GM15510 (cell line): ENCODE measurements around the gene AFDN.
A peak's percentile ranks its signal among the peaks of the same experiment; 100 is the strongest.

Experiments
- POLR2A ChIP-seq: IDR thresholded peaks from 3 replicates; pipeline ENCODE4 v1.6.1; 2011; ENCODE audit warnings: borderline replicate concordance; ENCODE audit not compliant: insufficient read length; ENCODE audit errors: extremely low read depth

Gene AFDN, protein sequence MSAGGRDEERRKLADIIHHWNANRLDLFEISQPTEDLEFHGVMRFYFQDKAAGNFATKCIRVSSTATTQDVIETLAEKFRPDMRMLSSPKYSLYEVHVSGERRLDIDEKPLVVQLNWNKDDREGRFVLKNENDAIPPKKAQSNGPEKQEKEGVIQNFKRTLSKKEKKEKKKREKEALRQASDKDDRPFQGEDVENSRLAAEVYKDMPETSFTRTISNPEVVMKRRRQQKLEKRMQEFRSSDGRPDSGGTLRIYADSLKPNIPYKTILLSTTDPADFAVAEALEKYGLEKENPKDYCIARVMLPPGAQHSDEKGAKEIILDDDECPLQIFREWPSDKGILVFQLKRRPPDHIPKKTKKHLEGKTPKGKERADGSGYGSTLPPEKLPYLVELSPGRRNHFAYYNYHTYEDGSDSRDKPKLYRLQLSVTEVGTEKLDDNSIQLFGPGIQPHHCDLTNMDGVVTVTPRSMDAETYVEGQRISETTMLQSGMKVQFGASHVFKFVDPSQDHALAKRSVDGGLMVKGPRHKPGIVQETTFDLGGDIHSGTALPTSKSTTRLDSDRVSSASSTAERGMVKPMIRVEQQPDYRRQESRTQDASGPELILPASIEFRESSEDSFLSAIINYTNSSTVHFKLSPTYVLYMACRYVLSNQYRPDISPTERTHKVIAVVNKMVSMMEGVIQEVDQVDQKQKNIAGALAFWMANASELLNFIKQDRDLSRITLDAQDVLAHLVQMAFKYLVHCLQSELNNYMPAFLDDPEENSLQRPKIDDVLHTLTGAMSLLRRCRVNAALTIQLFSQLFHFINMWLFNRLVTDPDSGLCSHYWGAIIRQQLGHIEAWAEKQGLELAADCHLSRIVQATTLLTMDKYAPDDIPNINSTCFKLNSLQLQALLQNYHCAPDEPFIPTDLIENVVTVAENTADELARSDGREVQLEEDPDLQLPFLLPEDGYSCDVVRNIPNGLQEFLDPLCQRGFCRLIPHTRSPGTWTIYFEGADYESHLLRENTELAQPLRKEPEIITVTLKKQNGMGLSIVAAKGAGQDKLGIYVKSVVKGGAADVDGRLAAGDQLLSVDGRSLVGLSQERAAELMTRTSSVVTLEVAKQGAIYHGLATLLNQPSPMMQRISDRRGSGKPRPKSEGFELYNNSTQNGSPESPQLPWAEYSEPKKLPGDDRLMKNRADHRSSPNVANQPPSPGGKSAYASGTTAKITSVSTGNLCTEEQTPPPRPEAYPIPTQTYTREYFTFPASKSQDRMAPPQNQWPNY (N-terminal part only)

DNA sequence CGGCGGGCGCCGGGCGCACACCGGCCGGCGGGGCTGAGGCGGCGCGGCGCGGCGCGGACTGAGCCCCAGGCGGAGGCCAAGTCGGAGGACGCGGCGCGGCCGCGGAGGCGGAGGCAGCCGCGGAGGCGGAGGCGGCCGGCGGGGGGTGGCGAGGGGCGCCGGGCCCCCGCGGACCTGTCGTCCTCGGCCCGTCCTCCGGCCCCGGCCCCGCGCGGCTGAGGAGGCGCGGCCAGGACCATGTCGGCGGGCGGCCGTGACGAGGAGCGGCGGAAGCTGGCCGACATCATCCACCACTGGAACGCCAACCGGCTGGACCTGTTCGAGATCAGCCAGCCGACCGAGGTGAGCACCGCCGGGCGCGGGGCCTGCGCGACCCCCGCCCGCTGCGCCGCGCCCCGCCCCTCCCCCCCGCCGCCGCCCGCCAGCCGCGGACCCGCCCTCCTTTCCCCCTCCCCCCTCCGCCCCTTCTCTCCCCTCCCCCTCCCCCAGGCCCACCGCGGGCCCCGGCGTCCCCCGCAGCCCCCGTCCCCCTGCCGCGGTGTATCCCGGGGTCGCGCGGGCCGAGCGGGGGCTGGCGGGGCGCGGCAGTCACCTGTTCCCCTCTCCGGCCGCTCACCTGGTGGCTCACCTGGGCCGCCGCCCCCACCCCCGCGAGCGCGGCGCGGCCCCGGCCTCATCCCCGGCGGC is at the start of gene AFDN:
AFDN (plus strand) TSS at position 16 of the 687 bp plus-strand sequence; CDS start at position 238, 222 bp downstream.
- peak; percentile 49 for TF ChIP-seq POLR2A

DNA sequence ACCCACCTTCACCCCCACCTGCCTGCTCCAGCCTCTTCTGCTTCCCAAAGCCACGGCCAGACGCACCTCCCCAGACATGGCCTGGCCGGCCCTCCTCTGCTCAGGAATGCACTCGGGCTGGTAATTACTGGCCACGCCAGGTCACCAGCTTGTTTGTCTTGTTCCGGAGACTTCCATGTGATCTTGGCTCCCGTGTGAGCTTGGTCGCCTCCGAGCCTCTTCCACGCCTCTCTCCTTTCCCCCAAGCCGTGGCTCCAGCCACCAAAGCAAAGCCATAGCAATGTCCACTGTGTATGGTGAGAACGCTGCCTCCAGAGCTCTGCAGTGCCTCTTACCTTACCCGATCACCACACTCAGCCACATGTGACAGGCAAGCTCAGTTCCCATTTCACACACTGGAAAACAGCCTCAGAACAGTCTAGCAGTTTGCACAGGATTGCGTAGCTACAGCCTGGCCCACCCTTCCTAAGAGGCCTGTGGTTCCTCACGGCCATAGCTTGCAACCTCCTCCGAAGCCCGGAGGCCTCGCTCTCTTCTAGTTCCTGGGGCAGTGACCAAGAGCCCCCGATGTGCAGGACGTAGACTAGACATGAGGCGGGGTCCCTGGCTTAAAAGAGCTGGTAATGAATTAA is 48.1 kb upstream of the AFDN start:
- TF ChIP-seq POLR2A = no peak

DNA sequence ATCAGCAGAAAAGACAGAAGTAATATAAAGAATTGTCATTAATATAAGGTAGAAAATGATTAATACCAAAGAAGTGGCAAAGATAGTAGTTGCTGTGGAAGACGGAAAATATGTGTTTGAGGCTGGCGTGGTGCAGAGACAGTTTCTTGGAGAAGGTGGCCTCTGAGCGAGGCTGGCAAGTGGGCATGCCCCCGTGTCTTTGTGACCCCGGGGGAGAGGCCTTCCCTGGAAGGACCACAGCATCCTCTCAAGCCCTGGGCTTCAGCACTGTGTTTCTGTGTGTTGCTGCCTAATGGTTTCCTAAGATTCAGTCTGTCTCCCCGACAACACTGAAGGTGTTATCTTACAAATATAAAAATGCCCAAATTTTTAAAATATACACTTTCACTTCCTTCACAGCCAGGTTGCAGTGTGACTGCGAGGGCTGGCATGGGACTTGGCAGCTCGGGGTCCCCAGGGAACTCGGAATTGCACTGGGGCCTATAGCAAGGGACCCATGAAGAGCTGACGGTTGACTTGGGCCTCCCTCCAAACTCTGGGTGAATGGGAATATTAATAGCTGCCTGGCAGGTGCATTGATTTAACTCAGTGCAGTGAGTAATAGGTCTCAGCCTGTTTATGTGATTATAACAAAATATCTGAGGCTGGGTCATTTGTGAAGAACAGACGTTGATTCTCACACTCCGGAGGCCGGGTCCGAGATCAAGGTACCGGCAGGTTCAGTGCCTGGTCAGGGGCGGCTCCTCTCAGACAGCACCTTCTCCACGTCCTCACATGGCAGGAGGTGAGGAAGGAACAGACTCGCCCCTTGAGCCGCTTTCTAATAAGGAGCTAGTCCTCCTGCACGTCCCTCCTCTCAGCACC is 47.4 kb upstream of the AFDN start:
- no peak for TF ChIP-seq POLR2A

DNA sequence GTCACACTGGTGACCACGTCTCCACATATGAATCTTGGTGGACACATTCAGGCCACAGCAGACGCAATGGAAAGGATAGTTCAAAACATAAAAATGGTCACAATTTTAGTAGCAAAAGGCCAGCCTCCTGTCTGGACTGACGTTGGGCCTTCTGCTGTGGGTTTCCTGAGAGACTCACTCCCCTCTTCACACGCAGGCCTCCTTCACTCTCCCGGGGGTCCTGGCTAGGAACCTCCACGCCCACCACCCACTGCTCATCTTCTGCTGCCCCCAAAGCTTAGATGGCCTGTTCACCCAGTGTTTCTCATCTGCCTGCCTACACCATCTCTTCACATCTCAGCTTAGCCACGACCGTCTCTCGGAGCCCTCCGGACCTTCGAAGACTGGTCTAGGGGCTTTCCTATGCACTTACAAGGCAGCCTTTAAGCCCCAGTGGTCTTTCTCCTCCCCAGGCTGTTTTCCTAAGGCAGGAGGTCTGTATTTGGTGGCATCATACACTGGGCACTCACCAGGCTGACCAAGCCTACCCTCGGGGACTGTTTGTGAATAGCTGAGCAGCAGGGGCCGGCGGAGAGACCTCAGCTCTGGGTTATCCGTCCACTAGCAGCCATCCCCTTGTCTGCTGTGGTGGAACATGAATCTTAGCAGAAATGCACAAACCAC is 46.6 kb upstream of the AFDN start:
- no peak for TF ChIP-seq POLR2A

DNA sequence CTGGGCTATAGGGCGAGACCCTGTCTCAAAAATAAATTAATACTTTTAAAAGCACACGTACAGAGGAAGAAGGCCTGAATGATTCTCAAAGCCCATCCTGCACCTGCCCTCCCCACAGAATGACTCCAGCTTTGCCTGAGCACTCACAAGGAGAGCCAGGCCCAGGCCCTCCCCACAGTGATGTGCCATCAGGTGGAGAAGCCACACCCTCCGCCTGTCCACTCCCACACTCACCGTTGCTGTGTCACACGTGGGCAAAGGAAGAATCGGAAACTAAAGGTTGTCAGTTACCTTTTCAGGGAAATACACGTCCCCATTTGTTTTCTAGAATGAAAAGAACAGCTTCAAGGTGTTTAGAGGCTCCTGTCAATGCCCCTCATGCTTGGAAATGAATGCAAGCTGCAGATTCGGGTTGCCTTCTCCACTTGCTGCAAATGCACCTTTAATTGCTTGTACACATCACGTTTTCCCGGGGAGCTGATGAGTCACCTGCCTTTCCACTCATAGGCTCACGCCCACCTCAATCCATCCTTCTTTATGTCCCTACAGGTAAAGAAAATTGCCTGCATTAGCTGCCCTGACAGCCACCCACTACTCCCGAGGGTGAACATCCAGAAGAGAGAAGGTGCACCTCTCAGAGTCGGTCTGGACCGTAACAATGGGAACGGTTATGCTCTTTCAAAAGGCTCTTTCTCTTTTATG is 45.5 kb upstream of the AFDN start:
- no peak for TF ChIP-seq POLR2A

DNA sequence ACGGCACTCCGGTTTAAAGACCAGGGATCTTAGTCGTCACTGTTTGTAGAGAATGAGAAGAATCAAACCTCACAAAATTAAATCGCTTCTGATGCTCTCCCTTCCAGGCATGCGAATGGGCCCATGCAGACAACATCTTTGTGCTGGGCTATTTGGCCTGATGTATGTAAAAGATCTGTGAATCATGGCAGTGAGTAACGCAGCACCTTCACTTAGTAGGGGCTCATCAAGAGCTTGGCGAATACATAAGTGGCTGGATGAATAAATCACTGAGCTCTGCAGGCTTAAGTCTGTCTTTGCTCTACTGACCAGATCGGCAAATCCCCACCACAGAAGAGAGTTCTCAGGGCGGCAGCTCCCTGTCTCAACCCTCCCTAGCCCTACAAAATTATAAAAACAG is 44.8 kb upstream of the AFDN start:
- no peak for TF ChIP-seq POLR2A

DNA sequence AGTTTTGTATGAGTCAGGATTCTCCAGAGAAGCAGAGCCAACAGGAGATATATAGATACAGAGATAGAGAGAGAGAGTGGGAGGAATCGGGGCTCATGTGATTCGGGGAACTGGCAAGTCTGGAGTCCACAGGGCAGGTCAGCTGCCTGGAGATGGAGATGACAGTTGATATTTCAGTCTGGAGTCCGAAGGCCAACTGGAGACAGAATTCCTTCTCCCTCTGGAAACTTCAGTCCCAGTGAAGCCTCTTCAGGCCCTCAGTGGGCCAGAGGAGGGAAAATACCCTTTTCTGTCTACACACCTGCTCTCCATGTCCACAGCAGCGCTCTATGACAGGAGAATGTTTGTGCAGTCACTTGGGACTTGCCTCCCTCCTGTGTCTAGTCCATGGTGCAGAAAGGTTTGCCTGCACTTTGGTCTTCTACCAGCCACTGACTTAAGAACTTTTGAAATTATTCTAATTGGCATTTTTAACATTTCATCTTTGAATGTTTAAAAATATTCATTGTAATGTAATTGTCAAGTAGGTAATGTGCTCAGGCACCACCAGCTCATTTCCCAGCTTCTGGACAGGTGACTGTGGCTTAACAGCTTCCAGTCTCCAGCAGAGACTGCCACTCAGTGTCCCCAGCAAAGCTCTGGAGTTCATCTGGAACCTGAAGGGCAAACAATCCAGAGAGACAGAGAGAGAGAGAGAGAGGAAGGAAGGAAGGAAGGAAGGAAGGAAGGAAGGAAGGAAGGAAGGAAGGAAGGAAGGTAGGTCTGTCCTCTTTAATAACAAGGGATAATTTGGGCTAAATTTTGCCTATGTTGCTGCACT is 43.8 kb upstream of the AFDN start:
- TF ChIP-seq POLR2A = no peak

DNA sequence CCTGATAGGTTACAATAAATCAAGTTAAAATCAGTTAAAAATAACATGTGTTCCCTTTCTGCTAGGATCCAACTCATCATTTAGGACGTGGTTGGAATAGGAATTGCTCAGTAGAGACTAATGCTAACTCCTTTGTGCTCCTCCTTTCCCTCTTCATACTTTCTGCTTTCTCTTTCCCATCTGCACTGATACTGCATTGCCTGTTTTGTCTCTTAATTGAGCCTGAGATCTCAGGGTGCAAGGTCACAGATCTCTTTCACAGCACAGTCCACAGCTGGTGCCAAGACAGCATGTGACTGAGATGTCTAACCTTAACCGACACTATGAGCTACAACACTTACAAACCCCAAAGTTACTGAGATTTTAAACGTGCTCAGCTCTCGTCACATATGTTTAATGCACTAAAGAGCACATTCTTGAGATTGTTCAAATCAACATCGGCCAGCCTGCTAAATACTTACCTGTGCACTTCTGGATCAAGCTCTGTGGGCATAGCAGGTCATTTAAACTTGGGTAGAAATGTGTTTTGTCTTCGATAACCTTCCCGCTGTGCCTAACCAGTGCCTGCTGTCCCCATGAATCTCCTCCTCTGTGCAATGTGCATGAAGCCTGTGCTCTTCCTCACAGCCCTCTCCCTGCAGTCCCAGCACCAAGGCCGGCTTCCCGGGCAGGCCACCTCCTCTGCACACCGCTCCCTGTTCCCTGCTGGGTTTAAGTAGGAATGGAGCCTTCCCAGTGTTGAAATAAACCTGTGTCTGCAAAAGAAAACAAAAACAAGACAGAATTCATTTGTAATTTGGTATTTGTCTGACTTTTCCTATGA is 39.6 kb upstream of the AFDN start:
- TF ChIP-seq POLR2A = no peak

DNA sequence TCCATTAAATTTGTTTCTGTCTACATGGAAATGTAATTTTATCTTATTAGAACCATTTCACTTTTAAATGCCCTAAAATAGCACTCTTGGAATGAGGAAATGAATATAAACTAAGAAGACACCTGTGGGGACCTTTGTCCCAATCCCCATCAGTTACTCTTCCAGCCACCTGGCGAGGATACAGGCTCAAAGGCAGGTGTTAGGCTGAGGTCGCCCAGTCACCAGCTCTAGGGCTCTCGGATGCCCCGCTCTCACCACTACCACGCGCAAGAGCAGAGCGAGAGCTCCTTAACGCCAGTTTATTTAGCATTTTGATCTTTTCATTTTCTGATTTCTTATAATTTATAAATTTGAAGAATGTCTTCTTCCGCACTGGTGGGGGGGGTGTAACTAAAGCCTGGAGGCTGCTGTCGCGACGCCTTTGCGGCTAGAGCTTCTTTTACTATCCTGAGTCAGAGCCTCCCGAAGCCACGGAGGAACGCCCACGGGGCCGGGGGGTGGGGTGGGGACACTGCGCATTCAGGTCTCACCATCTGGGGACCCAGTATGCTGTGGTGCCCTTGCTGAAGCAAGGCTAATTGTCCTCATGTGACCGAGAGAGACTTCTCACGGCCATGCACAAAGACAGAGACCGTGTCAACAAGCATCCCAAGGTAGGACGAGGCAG is 38.7 kb upstream of the AFDN start:
- no peak for TF ChIP-seq POLR2A

DNA sequence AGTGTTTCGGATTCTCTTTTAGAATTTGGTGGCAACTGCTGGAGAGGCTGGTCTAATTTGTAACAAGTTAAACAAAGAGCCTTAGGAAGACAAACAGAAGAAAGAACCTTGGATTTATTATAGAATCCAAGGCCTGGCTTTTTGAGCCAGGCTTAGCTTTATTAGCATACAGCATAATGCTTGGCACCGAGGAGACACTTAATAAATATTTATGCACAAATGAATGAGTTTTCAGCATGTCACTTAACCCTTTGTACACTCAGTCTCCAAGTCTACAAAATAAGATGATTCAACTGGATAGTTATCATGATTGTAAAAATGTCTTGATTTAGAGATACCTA is 38.2 kb upstream of the AFDN start:
- TF ChIP-seq POLR2A = no peak
